B cell (primary cell): ENCODE measurements around the gene MAZ. TPM values are rescaled to one million over a fixed set of nuclear protein-coding genes. Genes with fewer than 3 reads are reported as not detected.

Experiments used
- ATAC-seq: fragments of 200-7000 bp; cut with Tn5 transposase; one replicate; pipeline ENCODE4 v1.10.0; 2021; ENCODE audit warnings: low read depth, mild to moderate bottlenecking, moderate number of reproducible peaks, moderate library complexity
- CTCF ChIA-PET: fragments of 350-600 bp; sonication (Branson Sonifier 250); formaldehyde crosslinking; loops from one replicate; lab custom pipeline; 2021; ENCODE audit warnings: antibody characterized with exemption, inconsistent platforms; lab: Charles Lee
- POLR2A ChIA-PET: fragments of 350-600 bp; sonication (Branson Sonifier 250); formaldehyde crosslinking; loops from one replicate; lab custom pipeline; 2021; ENCODE audit warnings: antibody characterized with exemption; lab: Charles Lee
- DNase-seq: peaks from one replicate; pipeline ENCODE4 v3.0.0; 2013
- H2AFZ ChIP-seq: 2 replicates; pipeline ENCODE4 v1.6.1; 2012; ENCODE audit warnings: mild to moderate bottlenecking, low read depth, low read length; ENCODE audit not compliant: insufficient read depth, poor library complexity, severe bottlenecking
- H3K27ac ChIP-seq, 2 donors: 1 replicate in 1 of 2; 2 replicates in 1 of 2; pipeline ENCODE4 v1.5.1; 2012 to 2013; ENCODE audit warnings: low read length in 2 of 2, mild to moderate bottlenecking in 2 of 2, moderate library complexity in 1 of 2
- H3K27me3 ChIP-seq, 4 experiments: fragments of 200-600 bp in 1 of 4; sonication (generic) in 1 of 4; replicated peaks in 1 of 4; 1 replicate in 2 of 4; 2 replicates in 2 of 4; pipeline versions ENCODE4 v1.6.1 to v1.7.0; 2013 to 2016; ENCODE audit warnings: low read length in 3 of 4, mild to moderate bottlenecking in 2 of 4, mixed read lengths in 1 of 4, moderate library complexity in 1 of 4; ENCODE audit not compliant: insufficient read depth in 4 of 4, control insufficient read depth in 3 of 4; ENCODE audit errors: control extremely low read depth in 1 of 4
- H3K36me3 ChIP-seq, 2 experiments: replicated peaks in 1 of 2; 1 replicate in 1 of 2; 2 replicates in 1 of 2; pipeline versions ENCODE4 v1.6.1 to v1.7.1; 2013; ENCODE audit warnings: low read length in 1 of 2; ENCODE audit not compliant: insufficient read depth in 2 of 2, control insufficient read depth in 1 of 2; ENCODE audit errors: control extremely low read depth in 1 of 2, extremely low read depth in 1 of 2
- H3K4me1 ChIP-seq, 2 donors: fragments of 200-600 bp in 1 of 2; sonication (generic) in 1 of 2; 1 replicate in 1 of 2; 2 replicates in 1 of 2; pipeline versions ENCODE4 v1.5.1 to v1.6.1; 2013 to 2017; ENCODE audit warnings: low read length in 2 of 2; ENCODE audit not compliant: control insufficient read depth in 2 of 2, insufficient read depth in 2 of 2
- H3K4me2 ChIP-seq: replicated peaks from 2 replicates; pipeline ENCODE3; 2012; ENCODE audit warnings: mild to moderate bottlenecking, low read depth, low read length; ENCODE audit not compliant: poor library complexity, severe bottlenecking
- H3K4me3 ChIP-seq, 5 experiments: fragments of 200-600 bp in 1 of 5; sonication (generic) in 1 of 5; 1 replicate in 3 of 5; 2 replicates in 2 of 5; pipeline versions ENCODE4 v1.5.1 to v1.7.0; 2011 to 2016; ENCODE audit warnings: low read length in 4 of 5, mild to moderate bottlenecking in 4 of 5, low read depth in 2 of 5, control low read depth in 1 of 5, moderate library complexity in 1 of 5; ENCODE audit not compliant: insufficient read depth in 1 of 5; ENCODE audit errors: control extremely low read depth in 1 of 5, extremely low read depth in 1 of 5
- H3K79me2 ChIP-seq: fragments of 200-600 bp; sonication (generic); one replicate; pipeline ENCODE4 v1.6.0; 2016; ENCODE audit warnings: low read length; ENCODE audit not compliant: control insufficient read depth, insufficient read depth
- H3K9ac ChIP-seq: fragments of 200-600 bp; sonication (generic); 2 replicates; pipeline ENCODE4 v1.6.1; 2017; ENCODE audit warnings: mild to moderate bottlenecking, low read length, moderate library complexity
- H3K9me3 ChIP-seq, 3 donors: one replicate each; pipeline versions ENCODE4 v1.6.1 to v1.7.1; 2013; ENCODE audit warnings: low read length in 2 of 3; ENCODE audit not compliant: control insufficient read depth in 2 of 3, insufficient read depth in 1 of 3; ENCODE audit errors: control extremely low read depth in 1 of 3
- H4K20me1 ChIP-seq: 2 replicates; pipeline ENCODE4 v1.6.0; 2012; ENCODE audit warnings: mild to moderate bottlenecking, low read length; ENCODE audit not compliant: insufficient read depth, control insufficient read depth, poor library complexity, severe bottlenecking
- H3K27ac Mint-ChIP-seq: one replicate; pipeline ENCODE4 v1.8.0; 2021; ENCODE audit warnings: mixed read lengths
- H3K27me3 Mint-ChIP-seq: one replicate; pipeline ENCODE4 v1.8.0; 2021; ENCODE audit warnings: mixed read lengths
- H3K4me1 Mint-ChIP-seq: one replicate; pipeline ENCODE4 v1.8.0; 2021; ENCODE audit warnings: mixed read lengths
- H3K4me3 Mint-ChIP-seq: one replicate; pipeline ENCODE4 v1.8.0; 2021; ENCODE audit warnings: mixed read lengths
- H3K9me3 Mint-ChIP-seq: one replicate; pipeline ENCODE4 v1.8.0; 2022; ENCODE audit warnings: mixed read lengths; ENCODE audit not compliant: insufficient read depth
- EZH2 ChIP-seq: IDR thresholded peaks from 2 replicates; pipeline ENCODE4 v1.6.1; 2012; ENCODE audit warnings: borderline replicate concordance, low read depth, mild to moderate bottlenecking, moderate library complexity, low read length; ENCODE audit not compliant: insufficient read depth, poor library complexity, severe bottlenecking
- WGBS: methylation state at CpG from one replicate; pipeline ENCODE4 v1.1.5; 2013; ENCODE audit warnings: missing lambda C conversion rate; ENCODE audit not compliant: insufficient coverage; 5-methylcytosine and 5-hydroxymethylcytosine counted together
- intact Hi-C: fragments of 100-400 bp; cut with micrococcal nuclease; formaldehyde crosslinking; loops from one replicate; pipeline ENCODE4 v1.10.0; 2022
- polyA plus RNA-seq: library from polyadenylated mRNA; depleted of rRNA; stranded (reverse); fragments of >200 nt; gene quantifications from 2 replicates; pipeline ENCODE4 v1.2.3, GENCODE V29; 2012
- total RNA-seq, 2 donors: library from RNA; stranded (reverse); fragments of 120-200 nt in 1 of 2; gene quantifications; 1 replicate in 1 of 2; 2 replicates in 1 of 2; pipeline versions ENCODE4 v1.2.3 to v1.2.4, GENCODE V29; 2013 to 2022
- TF ChIP-seq, protein P1 (sequence below): fragments of 200-600 bp; IDR thresholded peaks from one replicate; pipeline ENCODE4 v1.8.0; 2022; ENCODE audit warnings: antibody characterized with exemption, mild to moderate bottlenecking

The MAZ gene
- total and polyA plus RNA-seq, 2 donors (not counting 1 experiment from before 2014, with no cell fraction given), result 170 to 198 TPM

DNA sequence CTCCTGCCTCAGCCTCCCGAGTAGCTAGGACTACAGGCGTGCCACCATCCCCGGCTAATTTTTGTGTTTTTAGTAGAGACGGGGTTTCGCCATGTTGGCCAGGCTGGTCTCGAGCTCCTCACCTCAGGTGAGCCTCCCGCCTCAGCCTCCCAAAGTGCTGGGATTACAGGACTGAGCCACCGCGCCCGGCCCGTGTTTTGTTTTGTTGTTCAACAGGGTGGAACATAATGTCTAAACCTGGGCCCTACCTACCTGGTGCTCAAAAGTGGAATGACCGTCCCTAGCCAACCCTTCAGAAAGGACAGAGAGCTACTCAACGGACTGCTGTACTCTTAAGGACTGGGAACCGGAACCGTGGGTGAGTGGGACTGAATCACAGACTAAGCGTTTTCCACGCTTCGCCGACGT lies 16.6 kb upstream of the MAZ start:
- H3K9ac ChIP-seq, result peak overlapping the region; percentile 66
- peak overlapping the region; percentile 98 for H3K4me2 ChIP-seq
- H3K9me3 ChIP-seq, result no peaks in the 10 kb centered on the region
- H3K9me3 Mint-ChIP-seq, result no peaks in the 10 kb centered on the region
- ATAC-seq, result no peak
- peak overlapping the region; percentile 74 to 75 for H3K27ac ChIP-seq
- H3K79me2 ChIP-seq, result peaks cover 41% of the 10 kb centered on the region
- peak overlapping the region; percentile 99 for H3K4me3 Mint-ChIP-seq
- no peak for DNase-seq
- ChIA-PET POLR2A (interaction anchor here (0.6 to 2.5 kb wide), 14 partner anchors 15 to 1444 kb away, joined by 3 to 24 read pairs (median 5); partner anchors contain the start of genes C16orf54, MAZ, PAGR1 and PRRT2), CTCF (interaction anchor here (0.6 to 3.8 kb wide), 22 partner anchors 9 to 89 kb away, joined by 3 to 25 read pairs (median 6); partner anchors contain the start of genes MAZ, MVP and PAGR1)
- 78% methylated on average over 20 of the region's 20 CpGs for WGBS
- TF ChIP-seq, protein P1, sequence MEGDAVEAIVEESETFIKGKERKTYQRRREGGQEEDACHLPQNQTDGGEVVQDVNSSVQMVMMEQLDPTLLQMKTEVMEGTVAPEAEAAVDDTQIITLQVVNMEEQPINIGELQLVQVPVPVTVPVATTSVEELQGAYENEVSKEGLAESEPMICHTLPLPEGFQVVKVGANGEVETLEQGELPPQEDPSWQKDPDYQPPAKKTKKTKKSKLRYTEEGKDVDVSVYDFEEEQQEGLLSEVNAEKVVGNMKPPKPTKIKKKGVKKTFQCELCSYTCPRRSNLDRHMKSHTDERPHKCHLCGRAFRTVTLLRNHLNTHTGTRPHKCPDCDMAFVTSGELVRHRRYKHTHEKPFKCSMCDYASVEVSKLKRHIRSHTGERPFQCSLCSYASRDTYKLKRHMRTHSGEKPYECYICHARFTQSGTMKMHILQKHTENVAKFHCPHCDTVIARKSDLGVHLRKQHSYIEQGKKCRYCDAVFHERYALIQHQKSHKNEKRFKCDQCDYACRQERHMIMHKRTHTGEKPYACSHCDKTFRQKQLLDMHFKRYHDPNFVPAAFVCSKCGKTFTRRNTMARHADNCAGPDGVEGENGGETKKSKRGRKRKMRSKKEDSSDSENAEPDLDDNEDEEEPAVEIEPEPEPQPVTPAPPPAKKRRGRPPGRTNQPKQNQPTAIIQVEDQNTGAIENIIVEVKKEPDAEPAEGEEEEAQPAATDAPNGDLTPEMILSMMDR, result no peak
- TF ChIP-seq EZH2, result no peak
- peak overlapping the region; percentile 89 for H2AFZ ChIP-seq
- peak overlapping the region; percentile 54 to 78 (median 65) for H3K4me3 ChIP-seq
- no peaks in the 10 kb centered on the region for H3K36me3 ChIP-seq
- intact Hi-C loops, result loop anchor here (1.0 to 5.0 kb wide), 7 partner anchors 16 to 207 kb away; partner anchors contain the start of genes CDIPT, INO80E, PAGR1 and TAOK2
- H3K4me1 ChIP-seq, result peaks cover 23 to 40% of the 10 kb centered on the region in 2 donors
- H3K27me3 ChIP-seq, result no peaks in the 10 kb centered on the region
- H3K27ac Mint-ChIP-seq, result peak overlapping the region; percentile 99
- no peaks in the 10 kb centered on the region for H3K27me3 Mint-ChIP-seq
- peaks cover 40% of the 10 kb centered on the region for H3K4me1 Mint-ChIP-seq
- H4K20me1 ChIP-seq, result no peaks in the 10 kb centered on the region
